Neural cell (in vitro differentiated cells): Measurements from ENCODE around the gene RPL18A.

Source experiments
- SMC3 ChIP-seq: fragments of 450-650 bp; conservative IDR thresholded peaks from 2 replicates; pipeline ENCODE4 v1.6.1; 2014; ENCODE audit warnings: antibody characterized with exemption, mild to moderate bottlenecking, moderate library complexity; ENCODE audit not compliant: poor library complexity
- TF ChIP-seq, protein P1 (sequence below): fragments of 450-650 bp; IDR thresholded peaks from 2 replicates; pipeline ENCODE4 v1.5.1; 2014; ENCODE audit warnings: antibody characterized with exemption, mild to moderate bottlenecking, moderate library complexity; ENCODE audit not compliant: poor library complexity, severe bottlenecking

DNA sequence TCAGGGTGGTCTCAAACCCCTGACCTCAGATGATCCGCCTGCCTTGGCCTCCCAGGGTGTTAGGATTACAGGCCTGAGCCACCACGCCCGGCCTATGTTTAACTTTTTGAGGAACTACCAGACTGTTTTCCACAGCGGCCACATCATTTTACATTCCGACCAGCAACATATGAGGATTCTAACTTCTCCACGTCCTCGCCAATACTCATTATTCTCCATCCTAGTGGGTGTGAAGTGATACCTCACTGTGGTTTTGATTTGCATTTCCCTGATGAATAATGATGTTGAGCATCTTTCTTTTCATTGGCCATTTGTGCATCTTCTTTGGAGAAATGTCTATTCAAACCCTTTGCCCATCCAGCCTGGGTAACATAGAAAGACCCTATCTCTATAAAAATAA lies 26.8 kb downstream of the RPL18A start:
- TF ChIP-seq SMC3: no peak
- TF ChIP-seq, protein P1, sequence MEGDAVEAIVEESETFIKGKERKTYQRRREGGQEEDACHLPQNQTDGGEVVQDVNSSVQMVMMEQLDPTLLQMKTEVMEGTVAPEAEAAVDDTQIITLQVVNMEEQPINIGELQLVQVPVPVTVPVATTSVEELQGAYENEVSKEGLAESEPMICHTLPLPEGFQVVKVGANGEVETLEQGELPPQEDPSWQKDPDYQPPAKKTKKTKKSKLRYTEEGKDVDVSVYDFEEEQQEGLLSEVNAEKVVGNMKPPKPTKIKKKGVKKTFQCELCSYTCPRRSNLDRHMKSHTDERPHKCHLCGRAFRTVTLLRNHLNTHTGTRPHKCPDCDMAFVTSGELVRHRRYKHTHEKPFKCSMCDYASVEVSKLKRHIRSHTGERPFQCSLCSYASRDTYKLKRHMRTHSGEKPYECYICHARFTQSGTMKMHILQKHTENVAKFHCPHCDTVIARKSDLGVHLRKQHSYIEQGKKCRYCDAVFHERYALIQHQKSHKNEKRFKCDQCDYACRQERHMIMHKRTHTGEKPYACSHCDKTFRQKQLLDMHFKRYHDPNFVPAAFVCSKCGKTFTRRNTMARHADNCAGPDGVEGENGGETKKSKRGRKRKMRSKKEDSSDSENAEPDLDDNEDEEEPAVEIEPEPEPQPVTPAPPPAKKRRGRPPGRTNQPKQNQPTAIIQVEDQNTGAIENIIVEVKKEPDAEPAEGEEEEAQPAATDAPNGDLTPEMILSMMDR: no peak
